ENCODE measurements around the gene NHLRC3.

NHLRC3 gene

GRCh38 chr13:39095500-39095899, 57.2 kb downstream of the NHLRC3 start:
- TF ChIP-seq POLR2AphosphoS5 (IDR thresholded peaks at IDR 0.05; ENCODE audit: low read depth, low read length) (no peak), FOXP2 (optimal IDR thresholded peaks at IDR 0.05; ENCODE audit: borderline replicate concordance, extremely low read depth, extremely low read length, insufficient read depth) (no peak), SIN3A (IDR thresholded peaks at IDR 0.05; ENCODE audit: borderline replicate concordance, insufficient read depth, low read length) (no peak), REST (IDR thresholded peaks at IDR 0.05; ENCODE audit: insufficient read depth in 1 of 2, low read depth in 2 of 2, low read length in 2 of 2) (no peak), TAF1 (IDR thresholded peaks at IDR 0.05; ENCODE audit: borderline replicate concordance, insufficient read depth, low read length) (no peak)

GRCh38 chr13:39099231-39099630, 61.0 kb downstream of the NHLRC3 start:
- no peak for TF ChIP-seq SIN3A (IDR thresholded peaks at IDR 0.05; ENCODE audit: borderline replicate concordance, insufficient read depth, low read length)
- TF ChIP-seq POLR2AphosphoS5 (IDR thresholded peaks at IDR 0.05; ENCODE audit: low read depth, low read length) = no peak
- no peak for TF ChIP-seq REST (IDR thresholded peaks at IDR 0.05; ENCODE audit: insufficient read depth in 1 of 2, low read depth in 2 of 2, low read length in 2 of 2)
- no peak for TF ChIP-seq TAF1 (IDR thresholded peaks at IDR 0.05; ENCODE audit: borderline replicate concordance, insufficient read depth, low read length)
- no peak for TF ChIP-seq FOXP2 (optimal IDR thresholded peaks at IDR 0.05; ENCODE audit: borderline replicate concordance, extremely low read depth, extremely low read length, insufficient read depth)
